Stimulated activated CD4-positive, alpha-beta T cell treated with anti-CD3 and anti-CD28 coated beads, Interleukin-1b, Interleukin-23, amount 100 ng/mL, for 24 hours (primary cell): ENCODE measurements around the gene NUP210.
"Not testable (repeated sequence)": the region's sequence is repeated elsewhere in the genome, so short reads cannot be mapped to it uniquely, and the experiment has no call there.

Source experiments
- DNase-seq, 4 experiments: peaks; one replicate each; pipeline ENCODE4 v3.0.0-alpha.2; 2020; ENCODE audit warnings: low read depth in 4 of 4, low spot score in 1 of 4

The NUP210 gene

DNA sequence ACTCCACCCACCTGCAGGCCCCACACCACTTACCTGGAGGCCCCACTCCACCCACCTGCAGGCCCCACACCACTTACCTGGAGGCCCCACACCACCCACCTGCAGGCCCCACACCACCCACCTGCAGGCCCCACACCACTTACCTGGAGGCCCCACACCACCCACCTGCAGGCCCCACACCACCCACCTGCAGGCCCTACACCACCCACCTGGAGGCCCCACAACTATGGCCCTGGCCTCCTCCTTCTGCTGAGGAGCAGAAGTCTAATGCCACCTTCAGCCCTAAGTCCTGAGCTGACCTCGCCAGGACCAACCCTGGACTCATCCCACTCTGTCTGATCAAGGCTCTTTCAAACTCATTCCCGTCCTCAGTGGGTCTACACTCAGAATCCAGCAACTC lies 42.4 kb downstream of the NUP210 start:
- DNase-seq = not testable (repeated sequence)

GRCh38 chr3:13377021-13377420 lies 43.1 kb downstream of the NUP210 start:
- no peak for DNase-seq

DNA sequence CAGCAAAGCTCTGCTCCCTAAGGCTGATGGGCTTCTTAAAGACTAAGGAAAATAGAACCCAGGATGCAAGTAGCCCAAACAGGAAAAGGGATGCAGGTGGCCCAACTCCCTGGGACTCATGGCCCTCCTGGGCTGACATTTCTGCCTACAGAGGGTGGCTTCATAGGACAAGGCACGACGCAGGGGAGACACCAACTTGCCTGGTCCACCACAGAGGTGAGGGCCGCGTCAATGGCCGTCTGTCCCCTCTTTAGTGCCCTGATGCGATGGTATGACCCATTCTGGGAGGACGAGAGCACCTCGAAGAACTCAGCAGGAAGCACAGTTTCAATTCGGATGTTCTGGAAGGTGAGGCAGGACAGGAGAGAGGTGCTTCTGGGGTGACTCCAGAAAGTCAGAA lies 44.0 kb downstream of the NUP210 start:
- no peak for DNase-seq

- no peak for DNase-seq
Measured at GRCh38 chr3:13375464-13375863, 44.7 kb downstream of the NUP210 start.

DNA sequence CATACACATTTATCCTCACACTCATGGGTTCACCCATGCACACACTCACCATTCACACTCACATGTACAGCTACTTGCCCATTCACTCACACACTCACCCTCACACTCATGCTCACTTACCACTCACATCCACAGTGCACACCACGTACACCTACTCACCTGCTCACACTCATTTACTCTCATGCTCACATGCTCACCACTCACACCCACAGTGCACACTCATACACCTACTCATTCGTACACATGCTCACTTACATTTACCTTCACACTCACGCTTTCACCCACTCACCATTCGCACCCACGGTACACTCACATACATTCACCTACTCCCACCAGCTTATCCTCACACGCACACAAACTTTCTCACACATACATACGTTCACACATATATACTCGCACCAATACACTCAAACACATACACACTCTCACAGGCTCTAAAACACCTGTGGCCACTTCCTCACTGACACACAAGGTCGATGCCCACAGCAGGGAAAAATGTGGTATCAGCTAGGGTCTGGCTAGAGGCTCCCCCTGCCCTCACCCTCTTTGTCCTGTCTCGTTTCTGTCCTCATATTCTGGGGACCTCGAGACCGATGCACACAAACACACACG lies 46.0 kb downstream of the NUP210 start:
- DNase-seq = no peak

GRCh38 chr3:13372656-13373055 lies 47.5 kb downstream of the NUP210 start:
- no peak for DNase-seq

DNA sequence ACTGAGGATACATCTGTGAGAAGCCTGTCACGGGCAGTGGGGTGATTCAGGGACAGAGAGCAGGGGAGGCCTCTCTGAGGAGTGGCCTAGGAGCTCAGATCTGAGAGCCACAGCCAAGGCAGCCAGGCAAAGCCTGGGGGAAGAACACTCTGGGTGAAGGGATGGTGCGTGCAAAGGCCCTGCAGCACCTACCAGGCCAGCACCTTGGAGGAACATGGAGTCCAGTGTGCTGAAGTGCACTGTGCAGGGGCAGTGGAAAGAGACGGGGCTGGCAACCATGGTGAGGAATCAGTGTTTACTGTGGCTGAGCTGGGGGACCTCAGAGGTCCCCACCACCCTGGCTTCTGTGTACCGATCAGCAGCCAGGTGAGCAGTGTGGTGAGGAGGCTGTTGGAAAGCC lies 48.0 kb downstream of the NUP210 start:
- no peak for DNase-seq

DNA sequence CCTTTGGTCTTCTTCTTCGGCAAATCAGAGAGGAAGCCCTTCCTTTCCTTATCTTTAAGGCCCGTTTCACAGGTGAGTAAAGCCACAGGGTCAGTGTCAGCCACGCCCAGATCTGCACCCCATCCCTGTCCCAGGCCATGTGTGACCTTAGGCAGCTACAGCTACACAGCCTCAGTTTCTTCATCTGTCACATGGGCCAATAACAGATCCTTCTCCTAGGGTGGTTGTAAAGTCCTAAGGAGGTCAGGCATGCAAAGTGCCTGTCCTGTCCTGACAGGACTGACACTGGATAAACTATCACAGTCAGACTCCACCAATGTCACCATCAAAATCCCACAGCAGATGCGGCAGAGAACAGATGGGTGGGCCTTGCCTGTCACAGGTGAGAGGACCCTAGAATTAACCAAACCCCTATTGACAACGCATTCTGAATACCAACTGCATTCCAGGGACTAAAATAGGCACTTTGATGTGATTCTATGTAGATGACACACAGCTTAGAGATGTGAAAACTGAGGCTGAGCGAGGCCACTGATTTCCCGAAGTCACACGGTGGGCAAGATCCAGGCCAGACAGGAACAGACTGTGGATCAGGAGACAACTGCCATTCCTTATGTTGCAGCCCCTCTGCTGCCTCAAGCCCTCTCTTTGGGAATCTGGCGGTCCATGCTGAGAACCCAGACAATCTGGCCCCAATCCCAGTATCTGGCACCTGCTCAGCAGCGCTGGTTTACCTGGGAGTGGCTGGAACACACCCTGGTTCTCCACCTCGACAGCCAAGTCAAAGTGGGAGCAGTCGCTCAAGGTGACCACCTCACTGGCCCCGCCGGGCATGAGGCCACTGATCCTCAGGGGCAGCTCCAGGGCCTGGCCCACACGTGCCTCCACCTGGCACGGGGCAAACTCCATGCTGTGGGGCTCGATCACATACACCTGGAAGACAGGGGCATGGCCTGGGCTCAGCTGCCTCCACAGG lies 48.7 kb downstream of the NUP210 start:
- DNase-seq = no peak

- DNase-seq = no peak
Measured at GRCh38 chr3:13370609-13371008, 49.5 kb downstream of the NUP210 start.

DNA sequence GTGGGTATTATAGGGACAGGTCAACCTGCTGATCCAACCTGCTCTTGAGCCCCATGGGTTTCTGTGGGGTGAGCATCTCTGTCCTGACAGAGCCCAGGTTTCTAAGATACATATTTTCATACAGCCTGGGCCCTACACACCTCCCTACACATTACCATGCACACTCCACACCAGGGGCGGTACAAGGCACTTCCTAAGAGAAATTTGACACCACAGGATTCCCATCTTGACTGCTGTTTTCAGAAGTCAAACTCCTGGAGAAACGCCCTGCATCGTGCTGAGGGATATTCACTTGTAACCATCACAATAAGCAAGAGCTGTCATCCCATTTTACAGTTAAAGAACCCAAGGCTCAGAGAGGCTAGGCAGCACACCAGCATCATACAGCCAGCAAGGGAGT lies 50.1 kb downstream of the NUP210 start:
- no peak for DNase-seq

DNA sequence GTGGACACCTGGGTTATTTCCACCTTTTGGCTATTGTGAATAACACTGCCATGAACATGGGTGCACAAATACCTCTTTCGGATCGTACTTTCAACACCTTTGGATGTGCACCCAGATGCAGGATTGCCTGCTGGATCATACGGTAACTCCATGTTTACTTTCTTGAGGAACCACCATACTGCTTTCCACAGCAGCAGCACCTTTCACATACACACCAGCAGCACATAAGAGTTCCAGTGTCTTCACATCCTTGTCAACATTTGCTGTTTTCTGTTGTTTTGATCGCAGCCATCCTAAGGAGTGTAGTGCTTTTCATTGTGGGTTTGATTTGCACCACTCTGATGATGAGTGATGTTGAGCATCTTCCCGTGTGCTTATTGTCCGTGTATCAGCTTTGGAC lies 51.3 kb downstream of the NUP210 start:
- DNase-seq = no peak

DNA sequence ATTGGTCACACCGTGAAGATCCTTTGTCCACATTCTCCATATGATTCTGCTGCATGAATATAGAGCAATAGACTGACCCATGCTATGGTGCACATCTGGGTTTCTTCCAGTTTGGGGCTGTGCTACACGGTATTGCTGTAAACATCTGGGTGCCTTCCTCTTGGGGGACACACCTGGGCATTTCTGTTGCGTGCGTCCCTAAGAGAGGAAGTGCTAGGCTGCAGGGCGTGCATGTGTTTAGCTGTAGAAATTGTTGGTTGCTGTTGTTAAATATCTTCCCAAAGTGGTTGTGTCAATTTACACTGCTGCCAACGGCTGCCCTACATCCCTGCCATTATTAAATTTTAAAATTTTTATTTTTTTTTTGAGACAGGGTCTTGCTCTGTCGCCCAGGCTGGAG lies 52.4 kb downstream of the NUP210 start:
- no peak for DNase-seq

DNA sequence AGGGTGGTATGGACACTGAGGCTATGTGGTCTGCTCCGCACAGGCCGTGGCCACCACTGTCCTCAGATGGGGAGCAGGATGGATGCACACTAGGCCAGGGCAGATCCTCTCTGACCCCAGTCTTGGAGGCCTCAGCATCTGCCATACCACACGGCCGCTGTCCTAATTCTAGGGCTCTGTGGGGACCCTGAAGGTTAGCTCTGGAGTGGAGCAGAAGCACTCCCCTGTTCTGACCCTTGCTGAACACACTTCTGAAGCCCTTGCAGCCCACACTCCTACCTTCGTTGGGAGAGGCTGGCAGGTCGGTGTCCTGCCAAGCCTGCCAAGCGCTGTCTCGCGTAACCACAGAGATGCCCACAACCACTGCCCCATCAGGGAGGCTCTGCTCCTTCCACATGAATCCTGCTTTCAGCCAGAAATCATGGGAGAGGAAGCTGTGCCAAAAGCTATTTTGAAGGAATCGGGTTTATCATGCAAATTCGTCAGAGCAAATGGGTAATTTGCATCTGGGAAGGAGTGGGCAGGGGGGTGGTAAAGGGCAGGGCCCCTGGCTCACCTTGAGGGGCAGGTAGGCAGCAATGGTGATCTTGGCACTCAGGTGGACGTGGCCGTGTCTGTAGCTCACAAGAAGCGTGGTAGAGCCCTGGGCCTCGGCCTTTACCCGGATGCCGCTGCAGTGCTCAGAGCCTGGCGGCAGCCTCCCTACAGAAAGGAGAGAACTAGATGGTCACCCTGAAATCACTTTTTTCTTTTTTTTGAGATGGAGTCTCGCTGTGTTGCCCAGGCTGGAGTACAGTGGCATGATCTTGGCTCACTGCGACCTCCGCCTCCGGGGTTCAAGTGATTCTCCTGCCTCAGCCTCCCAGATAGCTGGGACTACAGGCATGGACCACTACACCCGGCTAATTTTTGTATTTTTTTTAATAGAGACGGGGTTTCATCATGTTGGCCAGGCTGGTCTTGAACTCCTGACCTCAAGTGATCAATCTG lies 54.4 kb downstream of the NUP210 start:
- DNase-seq = no peak

DNA sequence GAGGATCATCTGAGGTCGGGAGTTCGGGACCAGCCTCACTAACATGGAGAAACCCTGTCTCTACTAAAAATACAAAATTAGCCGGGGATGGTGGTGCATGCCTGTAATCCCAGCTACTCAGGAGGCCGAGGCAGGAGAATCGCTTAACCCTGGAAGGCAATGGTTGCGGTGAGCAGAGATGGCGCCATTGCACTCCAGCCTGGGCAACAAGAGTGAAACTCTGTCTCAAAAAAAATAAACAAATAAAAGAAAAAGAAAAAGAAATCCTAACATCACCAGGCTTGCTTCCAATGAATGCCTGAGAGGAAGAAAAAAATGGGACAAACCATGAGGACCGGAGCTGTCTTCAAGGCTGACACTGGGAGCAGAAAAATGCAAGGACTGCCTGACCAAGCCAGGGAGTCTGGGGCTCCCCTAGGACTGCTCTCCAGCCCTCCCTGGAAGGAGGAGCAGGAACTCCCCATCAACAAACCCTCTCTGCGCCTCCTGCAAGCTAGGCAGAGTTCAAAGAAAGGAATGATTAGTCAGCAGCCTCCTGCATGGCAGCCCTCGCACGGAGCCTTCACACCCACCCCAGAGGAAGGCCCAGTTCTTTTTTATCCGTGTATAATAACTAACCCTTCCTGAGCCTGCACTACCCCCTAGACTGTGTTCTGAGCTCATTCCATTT lies 55.4 kb downstream of the NUP210 start:
- no peak for DNase-seq

GRCh38 chr3:13362551-13362950 lies 57.6 kb downstream of the NUP210 start:
- no peak for DNase-seq

- no peak for DNase-seq
Measured at GRCh38 chr3:13359916-13360315, 60.2 kb downstream of the NUP210 start.

GRCh38 chr3:13358643-13359042 lies 61.5 kb downstream of the NUP210 start:
- DNase-seq = no peak

- no peak for DNase-seq
Measured at GRCh38 chr3:13358051-13358450, 62.1 kb downstream of the NUP210 start.

DNA sequence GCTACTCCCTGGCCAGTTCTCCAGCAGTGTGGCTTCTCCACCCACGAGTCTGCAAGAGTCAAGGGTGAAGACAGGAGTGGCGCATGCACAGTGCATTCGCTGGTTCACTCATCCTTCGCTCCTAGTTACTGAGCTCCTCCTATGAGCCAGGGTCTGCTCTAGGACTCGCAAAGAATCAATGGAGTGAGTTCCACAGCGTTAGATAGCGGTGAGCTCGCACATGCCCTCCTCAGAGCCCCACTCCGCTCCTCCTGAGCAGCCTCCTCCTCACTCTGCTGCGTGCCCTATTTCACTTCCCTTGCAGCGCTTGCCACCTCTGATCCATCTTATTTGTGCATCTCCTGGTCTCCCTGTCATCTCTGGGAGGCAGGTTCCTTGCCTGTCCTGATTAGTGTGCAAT lies 63.0 kb downstream of the NUP210 start:
- no peak for DNase-seq

DNA sequence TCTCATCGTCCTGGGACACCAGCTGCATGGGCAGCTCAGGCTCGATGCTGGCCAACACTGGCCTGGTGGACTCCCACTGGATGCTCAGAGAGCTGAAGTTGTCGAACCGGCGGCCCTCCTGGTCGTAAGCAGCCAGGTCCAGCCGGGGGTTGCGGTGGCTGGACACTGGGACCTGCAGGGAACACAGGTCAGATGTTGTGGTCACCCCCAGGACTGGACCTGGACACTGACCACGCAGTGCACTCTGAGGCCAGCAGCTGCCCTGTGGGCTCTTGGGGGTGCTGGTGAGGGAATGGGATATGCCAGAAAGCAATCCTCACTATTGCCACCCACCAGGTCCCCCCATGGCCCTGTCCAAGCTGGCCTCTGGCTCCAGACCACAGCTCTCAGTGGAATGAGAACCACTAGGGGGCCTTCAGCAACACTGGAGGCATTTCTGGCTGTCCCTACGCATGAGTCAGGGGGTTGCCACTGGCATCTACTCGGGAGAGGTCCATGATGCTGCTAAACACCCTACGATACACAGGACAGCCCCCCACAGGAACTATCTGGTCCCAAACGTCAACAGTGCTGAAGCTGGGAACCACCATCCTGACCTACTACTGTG lies 66.1 kb downstream of the NUP210 start:
- DNase-seq = no peak
